Fibroblast of upper back skin (primary cell): ENCODE measurements around the gene THSD7A.

Experiments
- DNase-seq: peaks from one replicate; pipeline ENCODE4 v3.0.0-alpha.2; 2013

Gene THSD7A

GRCh38 chr7:11373546-11374142, 458.4 kb downstream of the THSD7A start:
- DNase-seq, result peak; percentile 1

DNA sequence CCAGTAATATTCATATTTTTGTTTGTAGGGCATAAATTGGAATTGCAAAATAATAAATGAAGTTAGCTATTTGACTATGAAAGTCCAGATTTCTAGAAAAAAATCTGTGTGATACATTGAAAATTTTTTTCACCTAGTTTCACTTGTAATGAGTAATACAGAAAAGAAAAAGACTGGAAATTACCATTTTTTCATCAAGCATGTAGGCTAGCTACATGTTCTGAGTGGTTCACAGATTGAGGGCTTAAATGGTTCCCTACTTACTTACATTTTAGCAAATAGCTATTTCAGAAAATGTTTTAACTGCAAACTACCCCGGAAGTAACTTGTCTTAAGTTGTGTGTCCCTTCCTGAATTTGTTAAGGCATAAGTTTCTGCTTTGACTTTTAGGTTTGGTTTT, 462.3 kb downstream of the THSD7A start:
- no peak for DNase-seq

GRCh38 chr7:11366118-11366517, 465.9 kb downstream of the THSD7A start:
- DNase-seq, result no peak

DNA sequence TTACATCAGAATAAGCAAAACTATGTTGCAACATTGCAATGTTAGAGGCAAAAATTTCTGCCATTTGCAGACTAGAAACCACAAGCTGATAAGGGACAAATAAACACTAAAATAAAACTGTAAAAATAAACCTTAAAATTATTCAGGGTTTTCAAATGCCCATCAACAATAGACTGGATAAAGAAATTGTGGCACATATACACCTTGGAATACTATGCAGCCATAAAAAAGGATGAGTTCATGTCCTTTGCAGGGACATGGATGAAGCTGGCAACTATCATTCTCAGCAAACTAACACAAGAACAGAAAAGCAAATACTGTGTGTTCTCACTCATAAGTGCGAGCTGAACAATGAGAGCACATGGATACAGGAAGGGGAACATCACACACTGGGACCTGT, 473.4 kb downstream of the THSD7A start:
- no peak for DNase-seq

GRCh38 chr7:11355399-11356005, 476.5 kb downstream of the THSD7A start:
- DNase-seq, result no peak

- DNase-seq, result no peak
Observed at GRCh38 chr7:11346302-11346701, 485.7 kb downstream of the THSD7A start.

DNA sequence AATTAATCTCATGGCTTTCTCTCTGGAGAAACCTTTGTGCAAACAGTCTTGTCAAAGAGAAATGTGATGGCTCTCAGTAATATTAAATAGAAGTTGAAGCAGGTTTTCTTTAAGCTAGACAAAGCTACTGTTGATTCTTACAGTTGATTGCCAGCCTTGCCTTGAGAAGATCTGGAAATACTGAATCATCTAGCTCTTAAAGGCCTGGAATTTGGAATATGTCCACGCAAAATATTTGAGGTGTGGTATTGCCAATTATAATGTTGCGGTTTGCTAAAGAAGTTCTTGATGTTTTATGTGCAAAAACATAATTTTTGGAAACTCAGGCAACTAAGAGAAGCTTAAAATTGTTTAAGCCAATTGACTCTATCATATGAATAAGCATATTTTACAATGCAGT, 486.4 kb downstream of the THSD7A start:
- peak; percentile 56 for DNase-seq

DNA sequence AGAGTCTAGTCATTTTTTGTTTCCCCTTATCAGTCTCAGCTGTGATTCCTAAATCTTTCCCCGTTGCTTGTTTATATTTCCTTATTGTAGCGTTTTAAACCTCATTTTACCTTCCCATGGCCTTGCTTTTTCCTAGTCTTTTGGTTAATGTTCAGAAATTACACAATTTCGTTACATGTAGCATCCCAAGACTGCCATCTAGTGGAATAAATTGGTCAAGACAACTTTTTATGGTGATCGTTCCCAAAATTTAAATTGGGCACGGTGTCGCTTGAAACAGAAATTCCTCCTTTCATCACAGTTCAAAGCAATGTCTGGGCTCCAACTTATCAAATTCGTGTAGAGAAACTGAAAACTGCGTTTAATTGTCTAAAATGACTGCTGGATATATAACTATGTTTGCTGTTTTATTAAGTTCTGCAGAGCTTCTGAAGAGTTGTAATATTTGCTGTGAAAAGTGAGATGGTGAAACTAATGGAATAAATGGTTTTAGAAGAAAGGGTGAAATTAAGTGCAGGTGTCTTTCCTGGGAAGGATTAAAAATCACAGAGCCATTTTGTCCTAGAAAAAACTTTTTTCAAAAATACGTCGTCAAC, 488.1 kb downstream of the THSD7A start:
- DNase-seq, result peak; percentile 47

DNA sequence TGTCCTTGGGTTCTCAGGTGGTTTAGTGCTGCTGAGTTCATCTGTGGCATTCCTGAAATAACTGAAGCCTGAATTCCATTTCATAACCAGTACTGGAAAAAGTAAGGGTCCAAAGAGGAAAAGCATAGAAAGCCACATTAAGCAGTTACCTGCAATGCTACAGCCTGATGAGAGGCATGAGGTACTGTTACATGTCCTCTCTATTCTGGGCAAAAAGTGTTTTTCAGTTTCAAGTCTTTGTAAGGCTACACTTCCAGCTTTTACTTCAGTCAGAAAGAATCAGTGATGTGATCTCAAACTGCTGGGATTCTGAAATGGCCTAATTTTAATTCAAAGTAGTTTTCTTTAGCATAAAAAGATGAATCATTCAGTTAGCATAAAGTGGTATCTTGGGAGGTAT, 488.9 kb downstream of the THSD7A start:
- no peak for DNase-seq

DNA sequence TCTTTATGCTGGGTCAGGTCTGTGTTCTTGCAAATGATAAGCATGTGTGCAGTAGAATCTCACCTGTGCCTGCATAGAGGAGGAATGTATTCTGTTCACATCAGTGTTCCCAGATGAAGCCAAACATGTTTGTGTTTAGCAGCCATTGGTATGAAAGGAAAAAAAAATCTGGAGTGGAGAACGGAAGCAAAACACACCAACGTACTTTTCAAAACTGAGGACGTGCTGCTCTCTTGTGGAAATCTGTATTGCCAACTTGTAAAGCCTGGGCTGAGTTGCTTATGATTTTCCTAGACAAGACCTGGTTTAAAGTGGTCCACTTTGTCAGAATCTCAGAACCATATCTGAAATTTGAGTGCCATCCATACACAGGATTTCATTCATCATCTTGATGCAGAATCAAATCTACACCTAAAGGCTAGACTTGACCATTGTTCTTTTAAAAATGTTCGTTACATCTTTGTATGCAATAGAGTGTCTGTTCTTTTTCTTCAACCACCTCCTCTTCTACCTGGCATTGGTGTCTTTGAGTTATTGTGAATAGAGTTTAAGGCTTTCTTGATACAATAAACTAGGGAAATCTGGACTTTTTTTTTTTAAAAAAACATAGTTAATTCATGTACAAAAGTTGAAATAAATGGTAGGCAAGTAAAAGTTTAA, 490.6 kb downstream of the THSD7A start:
- peak; percentile 50 for DNase-seq

DNA sequence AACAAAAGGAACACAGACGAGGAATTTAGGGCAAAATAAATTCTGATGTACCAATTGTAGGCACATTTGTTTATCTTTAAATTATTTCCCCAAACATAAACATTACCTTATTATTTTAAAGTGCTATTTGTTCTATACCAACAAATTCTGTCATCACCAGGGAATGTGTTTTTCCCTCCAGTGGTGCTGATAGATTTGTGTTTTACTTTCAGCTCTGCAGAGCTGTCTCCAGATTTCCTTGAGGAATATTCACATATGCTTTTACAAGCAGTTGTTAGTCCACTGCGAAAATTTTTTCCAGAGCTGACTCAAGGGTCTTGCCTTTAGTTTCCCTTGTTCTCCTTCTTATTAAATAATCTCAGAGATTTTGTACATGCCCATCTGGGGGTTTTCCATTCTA, 495.6 kb downstream of the THSD7A start:
- DNase-seq, result no peak

- DNase-seq, result no peak
Observed at GRCh38 chr7:11335947-11336346, 496.1 kb downstream of the THSD7A start.

DNA sequence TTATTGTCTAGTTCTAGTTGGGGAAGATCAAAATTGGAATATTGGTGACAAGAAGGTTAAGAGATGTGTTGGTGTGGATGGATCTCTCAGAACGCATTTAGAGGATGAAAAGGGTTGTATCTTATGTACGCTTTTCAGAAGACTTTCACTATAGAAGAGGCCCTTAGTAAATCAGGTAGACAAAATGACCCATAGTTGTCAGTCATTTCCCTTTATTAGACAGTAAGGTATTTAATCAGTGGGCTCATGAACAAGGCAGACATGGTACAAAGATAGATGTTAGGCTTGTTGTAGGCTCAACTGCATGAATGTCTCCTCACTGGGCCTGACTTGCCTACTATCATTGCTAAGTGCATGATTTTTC, 499.2 kb downstream of the THSD7A start:
- DNase-seq, result no peak

GRCh38 chr7:11332186-11332864, 499.7 kb downstream of the THSD7A start:
- no peak for DNase-seq

GRCh38 chr7:11331128-11332102, 500.6 kb downstream of the THSD7A start:
- no peak for DNase-seq

GRCh38 chr7:11330717-11331116, 501.3 kb downstream of the THSD7A start:
- DNase-seq, result no peak

DNA sequence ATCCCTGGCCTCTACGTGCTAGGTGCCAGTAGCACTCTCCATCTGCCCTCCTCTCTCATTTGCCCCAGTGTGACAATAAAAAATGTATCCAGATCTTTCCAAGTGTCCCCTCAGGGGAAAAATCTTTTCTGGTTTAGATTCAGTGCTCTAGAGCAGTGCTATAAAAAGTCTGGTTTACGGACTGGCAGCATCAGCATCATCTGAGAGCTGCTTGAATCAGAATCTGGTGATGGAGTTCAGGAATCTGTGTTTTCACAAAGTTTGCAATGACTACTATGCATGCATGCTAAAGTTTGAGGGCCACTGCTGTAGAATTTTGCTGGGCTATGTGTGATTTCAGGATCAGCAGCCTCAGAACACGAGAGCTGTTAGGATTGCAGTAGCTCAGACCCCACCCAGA, 501.8 kb downstream of the THSD7A start:
- DNase-seq, result no peak

- DNase-seq, result no peak
Observed at GRCh38 chr7:11329626-11330025, 502.4 kb downstream of the THSD7A start.

DNA sequence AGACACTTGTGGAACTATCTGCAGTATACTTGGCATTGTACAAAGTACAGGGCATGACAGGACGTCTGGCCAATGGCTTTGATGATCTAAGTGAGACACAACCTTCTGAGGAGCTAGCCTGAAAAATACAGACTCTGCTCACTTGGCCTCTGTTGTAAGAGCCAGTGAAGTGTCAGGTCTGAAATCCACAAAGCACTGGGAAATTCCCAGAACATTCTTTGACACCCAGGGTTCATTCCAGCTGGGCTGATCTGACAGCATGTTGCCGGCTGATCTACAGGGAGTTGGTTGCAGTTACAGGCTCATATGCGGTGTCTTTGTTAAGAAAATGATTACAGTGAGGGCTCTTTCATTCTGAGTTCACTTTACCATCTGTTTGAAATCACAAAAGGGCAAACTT, 503.7 kb downstream of the THSD7A start:
- peak; percentile 24 for DNase-seq

- peak; percentile 37 for DNase-seq
Observed at GRCh38 chr7:11327633-11328032, 504.4 kb downstream of the THSD7A start.
